MCF 10A (cell line): ENCODE measurements around the gene CFAP300. TPM values are rescaled to one million over a fixed set of nuclear protein-coding genes. Genes with fewer than 3 reads are reported as not detected.

ENCODE experiments used
- BruUV-seq: library from RNA; stranded (reverse); fragments of 400-500 nt; replicated peaks from 2 replicates; lab custom pipeline; 2021; lab: Mats Ljungman, UMichigan
- CTCF ChIA-PET: fragments of 300-600 bp; sonication (Branson Sonifier 250); formaldehyde crosslinking; extraction: SDS; loops from one replicate; lab custom pipeline; 2021; ENCODE audit warnings: antibody characterized with exemption, inconsistent platforms; lab: Yijun Ruan, JAX
- POLR2A ChIA-PET: fragments of 300-600, 350-650 bp; sonication (Branson Sonifier 250); formaldehyde crosslinking; extraction: SDS; loops from one replicate; lab custom pipeline; 2020; ENCODE audit warnings: antibody characterized with exemption, inconsistent platforms; lab: Yijun Ruan, JAX
- DNase-seq: peaks from one replicate; pipeline ENCODE4 v3.0.0-alpha.2; 2018; ENCODE audit not compliant: unreplicated experiment
- H3K27ac Mint-ChIP-seq: one replicate; pipeline ENCODE4 v1.8.0; 2022; ENCODE audit warnings: mild to moderate bottlenecking, low read depth, mixed read lengths; ENCODE audit not compliant: unreplicated experiment
- H3K27me3 Mint-ChIP-seq: one replicate; pipeline ENCODE4 v1.8.0; 2022; ENCODE audit warnings: mixed read lengths; ENCODE audit not compliant: insufficient read depth, unreplicated experiment
- H3K36me3 Mint-ChIP-seq: one replicate; pipeline ENCODE4 v1.8.0; 2022; ENCODE audit warnings: mild to moderate bottlenecking, moderate library complexity, mixed read lengths; ENCODE audit not compliant: insufficient read depth, unreplicated experiment
- H3K4me1 Mint-ChIP-seq: one replicate; pipeline ENCODE4 v1.8.0; 2022; ENCODE audit warnings: mixed read lengths; ENCODE audit not compliant: insufficient read depth, unreplicated experiment
- H3K4me3 Mint-ChIP-seq: one replicate; pipeline ENCODE4 v1.8.0; 2022; ENCODE audit warnings: mild to moderate bottlenecking, moderate library complexity, mixed read lengths; ENCODE audit not compliant: unreplicated experiment
- H3K9me3 Mint-ChIP-seq: one replicate; pipeline ENCODE4 v1.8.0; 2022; ENCODE audit warnings: mixed read lengths; ENCODE audit not compliant: unreplicated experiment
- intact Hi-C: fragments of 100-400 bp; cut with micrococcal nuclease; formaldehyde crosslinking; loops from 2 replicates; pipeline ENCODE4 v1.14.1; 2022
- total RNA-seq: library from RNA; stranded (reverse); gene quantifications from 2 replicates; pipeline ENCODE4 v1.2.3, GENCODE V29; 2022
- TF ChIP-seq, protein P1 (sequence below): fragments of 200-600 bp; IDR thresholded peaks from one replicate; pipeline ENCODE4 v1.8.0; 2022; ENCODE audit warnings: antibody characterized with exemption, mild to moderate bottlenecking; ENCODE audit not compliant: unreplicated experiment

Gene CFAP300
- total RNA-seq, 1 experiment from 2014 or later: 8.0 TPM

DNA sequence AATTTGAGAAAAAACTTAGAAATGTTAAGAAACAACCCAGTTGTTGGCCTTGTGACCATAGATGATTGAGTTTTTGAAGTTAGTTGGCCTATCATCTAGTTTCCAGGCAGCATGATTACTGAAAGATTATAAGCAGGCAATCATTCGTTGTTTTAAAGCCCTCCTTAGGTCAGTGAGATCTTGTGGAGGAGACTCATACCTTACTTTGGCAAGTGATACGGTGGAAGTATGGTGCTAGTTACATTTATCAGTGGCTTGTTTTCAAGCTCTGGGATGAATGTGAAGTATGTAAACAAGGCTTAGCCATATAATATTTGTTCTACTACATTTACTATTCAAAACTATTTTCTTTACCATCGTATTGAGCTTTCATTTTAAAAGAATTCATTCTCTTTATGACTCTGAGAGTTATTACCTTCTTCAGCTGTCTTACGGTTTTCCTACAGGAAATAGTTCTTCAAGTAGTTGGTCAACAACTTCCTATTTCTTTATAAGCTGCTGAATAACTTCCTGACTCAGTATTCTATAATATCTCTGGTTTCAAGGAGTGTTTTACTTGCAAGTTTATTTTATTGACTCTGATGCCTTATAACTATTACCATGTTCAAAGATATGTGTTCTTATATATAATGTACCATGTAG lies 70.4 kb downstream of the CFAP300 start:
- TF ChIP-seq, protein P1, sequence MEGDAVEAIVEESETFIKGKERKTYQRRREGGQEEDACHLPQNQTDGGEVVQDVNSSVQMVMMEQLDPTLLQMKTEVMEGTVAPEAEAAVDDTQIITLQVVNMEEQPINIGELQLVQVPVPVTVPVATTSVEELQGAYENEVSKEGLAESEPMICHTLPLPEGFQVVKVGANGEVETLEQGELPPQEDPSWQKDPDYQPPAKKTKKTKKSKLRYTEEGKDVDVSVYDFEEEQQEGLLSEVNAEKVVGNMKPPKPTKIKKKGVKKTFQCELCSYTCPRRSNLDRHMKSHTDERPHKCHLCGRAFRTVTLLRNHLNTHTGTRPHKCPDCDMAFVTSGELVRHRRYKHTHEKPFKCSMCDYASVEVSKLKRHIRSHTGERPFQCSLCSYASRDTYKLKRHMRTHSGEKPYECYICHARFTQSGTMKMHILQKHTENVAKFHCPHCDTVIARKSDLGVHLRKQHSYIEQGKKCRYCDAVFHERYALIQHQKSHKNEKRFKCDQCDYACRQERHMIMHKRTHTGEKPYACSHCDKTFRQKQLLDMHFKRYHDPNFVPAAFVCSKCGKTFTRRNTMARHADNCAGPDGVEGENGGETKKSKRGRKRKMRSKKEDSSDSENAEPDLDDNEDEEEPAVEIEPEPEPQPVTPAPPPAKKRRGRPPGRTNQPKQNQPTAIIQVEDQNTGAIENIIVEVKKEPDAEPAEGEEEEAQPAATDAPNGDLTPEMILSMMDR: no peak
- no peak for DNase-seq
- no peak overlapping the region for H3K4me3 Mint-ChIP-seq
- ChIA-PET CTCF (interaction anchor here (0.7 to 1.2 kb wide), 3 partner anchors 60 to 257 kb away, joined by 3 read pairs; no protein-coding TSS in a partner anchor), POLR2A (interaction anchor here (0.6 to 3.4 kb wide), 11 partner anchors 8 to 152 kb away, joined by 3 to 21 read pairs (median 4); partner anchors contain the start of gene YAP1)
- peaks cover 24% of the 10 kb centered on the region for H3K36me3 Mint-ChIP-seq
- no TSS peak for BruUV-seq
- no peaks in the 10 kb centered on the region for H3K9me3 Mint-ChIP-seq
- peaks cover 29% of the 10 kb centered on the region for H3K4me1 Mint-ChIP-seq
- H3K27me3 Mint-ChIP-seq: no peaks in the 10 kb centered on the region
- intact Hi-C loops: no loop called here
- H3K27ac Mint-ChIP-seq: no peak overlapping the region

DNA sequence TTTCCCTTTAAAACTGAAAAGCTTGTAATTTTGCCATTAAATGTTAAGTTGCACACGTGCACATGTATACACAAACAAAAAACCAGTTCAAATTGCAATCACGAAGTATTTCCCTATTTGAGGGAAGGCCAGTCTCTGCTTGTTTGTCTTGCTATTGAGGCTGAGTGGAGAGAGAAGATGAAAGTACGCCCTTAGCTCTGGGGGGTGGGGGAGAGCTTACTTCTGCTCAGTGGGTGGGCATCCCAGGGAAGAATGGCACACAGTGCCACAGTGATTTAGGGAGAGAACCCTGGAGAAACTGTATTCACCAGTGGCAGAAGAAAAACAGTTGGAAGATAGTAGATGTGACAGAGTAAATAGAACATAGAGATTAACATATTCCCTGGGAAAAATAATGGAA lies 71.7 kb downstream of the CFAP300 start:
- no TSS peak for BruUV-seq
- ChIA-PET POLR2A (interaction anchor here (0.5 to 3.6 kb wide), 16 partner anchors 8 to 201 kb away, joined by 3 to 21 read pairs (median 5); partner anchors contain the start of gene YAP1), CTCF (interaction anchor here (0.7 to 1.7 kb wide), 4 partner anchors 11 to 258 kb away, joined by 3 to 13 read pairs (median 4); no protein-coding TSS in a partner anchor)
- no peaks in the 10 kb centered on the region for H3K27me3 Mint-ChIP-seq
- H3K4me1 Mint-ChIP-seq: peaks cover 28% of the 10 kb centered on the region
- TF ChIP-seq, protein P1: no peak
- peak overlapping the region; percentile 87 for H3K27ac Mint-ChIP-seq
- H3K9me3 Mint-ChIP-seq: no peaks in the 10 kb centered on the region
- intact Hi-C loops: no loop called here
- peak overlapping the region; percentile 54 for H3K4me3 Mint-ChIP-seq
- peaks cover 35% of the 10 kb centered on the region for H3K36me3 Mint-ChIP-seq
- no peak for DNase-seq

DNA sequence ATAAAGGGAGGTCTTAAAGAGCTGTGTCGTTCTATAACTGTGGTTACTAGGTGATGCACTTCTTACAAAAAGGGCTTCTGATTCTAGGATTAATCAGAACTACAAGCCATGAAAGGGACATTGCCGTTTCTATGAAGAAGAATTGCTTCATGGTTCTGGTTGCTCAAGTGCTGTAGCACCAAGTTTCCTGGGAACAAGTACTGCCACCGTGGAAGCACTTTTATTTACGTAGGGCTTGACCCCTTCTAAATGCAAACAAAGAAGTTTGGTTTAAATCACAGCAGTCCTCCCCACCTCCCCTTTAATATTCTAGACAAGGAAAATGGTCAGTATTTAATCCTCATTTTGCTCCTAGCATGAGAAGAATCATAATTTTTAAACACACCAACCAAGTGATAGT lies 72.8 kb downstream of the CFAP300 start:
- Mint-ChIP-seq H3K36me3 (peaks cover 37% of the 10 kb centered on the region), H3K4me3 (peak overlapping the region; percentile 53), H3K4me1 (peaks cover 23% of the 10 kb centered on the region), H3K9me3 (no peaks in the 10 kb centered on the region), H3K27me3 (no peaks in the 10 kb centered on the region), H3K27ac (peak overlapping the region; percentile 25)
- peak; percentile 56 for DNase-seq
- no TSS peak for BruUV-seq
- TF ChIP-seq, protein P1: no peak
- intact Hi-C loops: no loop called here
- ChIA-PET CTCF (interaction anchor here (0.5 to 1.7 kb wide), 4 partner anchors 10 to 185 kb away, joined by 3 to 13 read pairs (median 4); no protein-coding TSS in a partner anchor), POLR2A (interaction anchor here (1.0 to 3.6 kb wide), 15 partner anchors 9 to 200 kb away, joined by 3 to 21 read pairs (median 4); partner anchors contain the start of gene YAP1)

DNA sequence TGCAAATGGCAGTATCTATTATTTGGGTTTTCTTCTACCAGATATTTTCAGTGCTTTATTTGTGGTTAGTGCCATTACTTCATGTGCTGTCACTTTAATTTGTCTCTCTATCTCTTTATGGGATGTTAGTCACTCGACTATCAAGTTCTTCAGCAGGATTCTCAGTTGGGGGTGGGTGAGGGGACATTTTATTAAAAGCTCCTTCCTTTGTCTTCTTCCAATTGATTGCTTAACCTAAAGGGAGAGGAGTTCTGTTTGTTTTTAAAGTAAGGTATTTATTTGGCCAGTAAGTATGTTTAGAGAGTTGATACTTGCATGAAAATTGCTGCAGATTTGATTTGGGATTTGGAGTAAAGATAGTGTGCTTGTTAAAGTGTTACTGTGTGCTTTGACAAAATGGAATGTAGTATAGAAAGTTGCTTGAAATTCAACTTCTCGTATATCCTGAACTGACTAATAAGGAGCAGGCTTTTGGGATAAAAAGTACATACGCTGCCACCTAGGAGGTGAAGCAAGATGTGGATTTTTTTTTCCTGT lies 73.3 kb downstream of the CFAP300 start:
- Mint-ChIP-seq H3K4me1 (peaks cover 23% of the 10 kb centered on the region), H3K27me3 (no peaks in the 10 kb centered on the region), H3K9me3 (no peaks in the 10 kb centered on the region), H3K36me3 (peaks cover 35% of the 10 kb centered on the region), H3K4me3 (peak overlapping the region; percentile 53), H3K27ac (peak overlapping the region; percentile 25)
- no TSS peak for BruUV-seq
- intact Hi-C loops: no loop called here
- POLR2A ChIA-PET: interaction anchor here (0.6 to 3.6 kb wide), 14 partner anchors 8 to 148 kb away, joined by 3 to 21 read pairs (median 4); partner anchors contain the start of gene YAP1
- DNase-seq: peak; percentile 39
- CTCF ChIA-PET: interaction anchor here (0.5 to 1.7 kb wide), 5 partner anchors 15 to 185 kb away, joined by 3 to 13 read pairs (median 4); no protein-coding TSS in a partner anchor
- TF ChIP-seq, protein P1: no peak
